Colon (tissue), 2 donors: ENCODE results near the gene NAAA.
"Not testable (repeated sequence)": the region's sequence is repeated elsewhere in the genome, so short reads cannot be mapped to it uniquely, and the experiment has no call there.

Experiments
- FAIRE-seq: peaks from 2 replicates; lab custom pipeline; 2012; peaks lifted over from hg19 to GRCh38; lab: Jason Lieb, UNC
- donor health status: control.
- donor health status: control.

The NAAA gene

GRCh38 chr4:75919920-75920319 lies 20.9 kb downstream of the NAAA start:
- peak; percentile 92 for FAIRE-seq

- FAIRE-seq: no peak
These were observed 24.6 kb downstream of the NAAA start for GRCh38 chr4:75916091-75916661.

GRCh38 chr4:75912968-75913367 lies 27.8 kb downstream of the NAAA start:
- FAIRE-seq: no peak

GRCh38 chr4:75910831-75911230 lies 30.0 kb downstream of the NAAA start:
- not testable (repeated sequence) for FAIRE-seq

- FAIRE-seq: no peak
These were observed 31.4 kb downstream of the NAAA start for GRCh38 chr4:75909405-75909804.

GRCh38 chr4:75908555-75908954 lies 32.3 kb downstream of the NAAA start:
- FAIRE-seq: no peak

- no peak for FAIRE-seq
These were observed 32.8 kb downstream of the NAAA start for GRCh38 chr4:75907966-75908365.

GRCh38 chr4:75904076-75904475 lies 36.7 kb downstream of the NAAA start:
- FAIRE-seq: no peak

GRCh38 chr4:75902352-75902751 lies 38.5 kb downstream of the NAAA start, which contains the start of gene PPEF2:
Gene PPEF2, minus strand, starts transcription at chr4:75902452. Its CDS starts 6,127 bp downstream, at chr4:75896325.
- no peak for FAIRE-seq

- FAIRE-seq: no peak
These were observed 42.3 kb downstream of the NAAA start for GRCh38 chr4:75898536-75898935.

GRCh38 chr4:75895744-75896314 lies 45.0 kb downstream of the NAAA start:
- FAIRE-seq: no peak

GRCh38 chr4:75892508-75892907 lies 48.3 kb downstream of the NAAA start:
- no peak for FAIRE-seq

GRCh38 chr4:75891611-75892010 lies 49.2 kb downstream of the NAAA start:
- FAIRE-seq: no peak

- FAIRE-seq: no peak
These were observed 51.1 kb downstream of the NAAA start for GRCh38 chr4:75889537-75890199.

GRCh38 chr4:75886104-75886503 lies 54.7 kb downstream of the NAAA start:
- FAIRE-seq: no peak

GRCh38 chr4:75881476-75881875 lies 59.3 kb downstream of the NAAA start:
- FAIRE-seq: no peak

GRCh38 chr4:75880278-75880677 lies 60.5 kb downstream of the NAAA start:
- FAIRE-seq: no peak

- FAIRE-seq: no peak
These were observed 62.5 kb downstream of the NAAA start for GRCh38 chr4:75878246-75878756.

- no peak for FAIRE-seq
These were observed 64.6 kb downstream of the NAAA start for GRCh38 chr4:75876218-75876617.

- FAIRE-seq: no peak
These were observed 71.7 kb downstream of the NAAA start for GRCh38 chr4:75869100-75869499.

GRCh38 chr4:75867130-75867529 lies 73.7 kb downstream of the NAAA start:
- FAIRE-seq: no peak
